ENCODE data around the gene TGFBI. TPM values are rescaled to one million over a fixed set of nuclear protein-coding genes. Genes with fewer than 3 reads are reported as not detected.

The TGFBI gene
- total RNA-seq, 1 donor from 2014 or later: not detected

DNA sequence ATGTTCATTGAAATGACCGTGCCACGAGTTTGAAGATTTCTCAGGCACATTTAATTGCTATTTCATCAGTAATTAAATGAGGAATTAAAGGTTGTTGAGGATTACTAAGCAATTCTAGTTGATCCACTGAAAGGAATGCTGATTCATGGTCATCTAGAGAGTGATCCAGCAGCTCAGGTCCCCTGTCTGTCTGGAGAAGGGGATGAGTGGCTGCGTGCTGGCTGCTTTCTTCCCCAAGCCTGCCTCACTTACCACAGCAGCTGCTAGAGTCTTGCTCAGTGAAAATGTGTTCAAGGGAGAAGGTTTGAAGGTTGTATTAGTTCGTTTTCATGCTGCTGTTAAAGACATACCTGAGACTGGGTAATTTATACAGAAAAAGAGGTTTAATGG is 7.8 kb upstream of the TGFBI start:
- H3K9me3 Mint-ChIP-seq: no peaks in the 10 kb centered on the region
- peaks cover 14% of the 10 kb centered on the region for H3K27me3 Mint-ChIP-seq (ENCODE audit: insufficient read depth)
- no peaks in the 10 kb centered on the region for H3K36me3 Mint-ChIP-seq (ENCODE audit: low read depth)
- no peaks in the 10 kb centered on the region for H3K4me1 Mint-ChIP-seq (ENCODE audit: low read depth)
- no peak overlapping the region for H3K4me3 Mint-ChIP-seq
- no peak overlapping the region for H3K27ac Mint-ChIP-seq
- intact Hi-C loops (cut with micrococcal nuclease): no loop called here
- DNase-seq (ENCODE audit: low spot score): no peak

DNA sequence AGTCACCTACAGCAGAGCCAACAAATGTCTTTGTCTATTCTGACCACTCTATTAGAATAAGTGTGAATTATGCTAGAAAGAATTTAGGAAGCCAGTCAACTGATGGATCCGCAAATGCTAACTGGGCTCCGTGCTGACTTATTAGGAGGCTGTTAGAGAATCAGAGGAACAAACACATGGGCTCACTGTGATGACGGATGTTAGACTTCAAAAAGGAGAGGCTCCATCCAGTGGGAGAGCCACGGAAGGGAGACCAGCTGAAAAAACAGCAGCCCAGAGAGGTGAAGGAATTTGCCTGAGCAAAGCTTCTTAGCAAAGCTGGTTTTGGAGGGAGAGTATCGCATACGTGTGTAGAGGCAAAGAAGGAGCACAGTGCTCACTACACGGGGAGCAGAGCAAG is 5.8 kb upstream of the TGFBI start:
- H3K27me3 Mint-ChIP-seq (ENCODE audit: insufficient read depth): peaks cover 22% of the 10 kb centered on the region
- H3K9me3 Mint-ChIP-seq: no peaks in the 10 kb centered on the region
- no peaks in the 10 kb centered on the region for H3K4me1 Mint-ChIP-seq (ENCODE audit: low read depth)

DNA sequence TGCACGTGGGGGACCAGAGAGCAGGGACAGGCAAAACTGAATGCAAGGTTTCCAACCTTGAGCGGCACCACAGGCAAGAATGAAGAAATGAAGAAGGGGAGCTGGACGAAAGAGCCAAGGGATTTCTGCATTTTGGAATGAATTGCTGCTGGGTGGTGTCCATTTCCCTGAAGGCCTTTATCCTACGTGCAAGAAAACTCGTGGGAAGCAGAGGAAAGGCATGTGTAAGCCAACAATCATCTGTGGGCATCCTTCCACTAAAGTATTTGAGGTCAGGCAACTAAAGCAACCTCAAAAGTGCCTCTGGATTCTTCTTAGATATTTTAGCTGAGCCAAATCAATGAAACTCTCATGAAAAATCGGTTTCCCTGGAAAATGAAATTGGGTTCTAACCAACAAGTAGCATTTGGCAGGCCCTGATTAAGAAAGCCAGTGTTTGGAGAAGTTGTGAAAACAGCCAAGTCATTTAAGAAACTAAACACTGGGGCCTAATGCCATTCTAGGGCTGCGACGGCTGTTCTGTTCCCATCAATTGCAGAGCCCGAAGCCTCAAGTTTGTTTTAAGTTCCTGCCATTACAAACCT is 4.7 kb upstream of the TGFBI start:
- Mint-ChIP-seq H3K4me3 (no peak overlapping the region), H3K27ac (no peak overlapping the region), H3K27me3 (ENCODE audit: insufficient read depth) (peaks cover 24% of the 10 kb centered on the region), H3K36me3 (ENCODE audit: low read depth) (no peaks in the 10 kb centered on the region), H3K9me3 (no peaks in the 10 kb centered on the region), H3K4me1 (ENCODE audit: low read depth) (no peaks in the 10 kb centered on the region)
- no peak for DNase-seq (ENCODE audit: low spot score)
- intact Hi-C loops (cut with micrococcal nuclease): no loop called here

More for the DNA sequence above, 5.8 kb upstream of the TGFBI start:
- H3K36me3 Mint-ChIP-seq (ENCODE audit: low read depth): no peaks in the 10 kb centered on the region
- H3K27ac Mint-ChIP-seq: no peak overlapping the region
- intact Hi-C loops (cut with micrococcal nuclease): no loop called here
- H3K4me3 Mint-ChIP-seq: no peak overlapping the region
- no peak for DNase-seq (ENCODE audit: low spot score)

DNA sequence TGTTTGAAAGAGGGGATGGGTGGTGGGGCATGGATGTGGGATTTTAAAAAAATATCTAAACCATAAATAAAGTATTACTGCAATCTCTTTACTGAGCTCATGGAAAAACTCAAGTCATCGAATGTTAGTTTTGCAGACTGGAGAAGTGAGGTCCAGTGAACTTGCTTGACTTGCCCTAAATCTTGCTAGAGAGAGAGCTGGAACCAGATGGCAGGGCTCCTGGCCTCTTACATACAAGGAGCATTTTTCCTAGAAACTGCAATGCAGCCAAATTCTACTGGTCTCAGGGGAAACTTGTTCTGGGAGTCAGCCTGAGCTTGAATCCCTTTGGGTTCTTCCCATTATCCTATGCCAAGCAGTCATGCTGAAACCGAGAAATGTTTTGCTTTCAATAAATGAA is 2.9 kb upstream of the TGFBI start:
- Mint-ChIP-seq H3K4me1 (ENCODE audit: low read depth) (no peaks in the 10 kb centered on the region), H3K4me3 (no peak overlapping the region), H3K9me3 (no peaks in the 10 kb centered on the region), H3K27me3 (ENCODE audit: insufficient read depth) (peaks cover 28% of the 10 kb centered on the region), H3K36me3 (ENCODE audit: low read depth) (no peaks in the 10 kb centered on the region), H3K27ac (no peak overlapping the region)
- intact Hi-C loops (cut with micrococcal nuclease): no loop called here
- no peak for DNase-seq (ENCODE audit: low spot score)

DNA sequence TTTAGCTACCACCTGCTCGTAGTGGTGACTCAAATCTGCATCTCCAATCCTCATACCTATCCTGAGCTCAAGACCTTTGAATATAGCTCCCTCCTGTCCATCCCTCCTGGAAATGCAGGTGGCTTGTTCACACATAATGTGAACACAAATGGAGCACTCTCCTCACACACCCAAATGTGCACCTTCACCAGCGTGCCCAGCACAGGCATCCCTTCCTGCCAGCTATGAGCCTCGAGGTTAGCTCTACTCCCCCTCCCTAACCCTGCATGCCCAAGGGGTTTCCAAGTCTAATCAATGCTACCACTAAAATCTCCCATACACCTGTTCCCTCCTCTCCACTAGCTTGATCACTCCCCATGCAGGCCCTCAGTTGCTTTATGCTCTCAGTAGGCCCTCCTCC is 2.2 kb upstream of the TGFBI start:
- intact Hi-C loops (cut with micrococcal nuclease): no loop called here
- no peak for DNase-seq (ENCODE audit: low spot score)
- Mint-ChIP-seq H3K4me3 (no peak overlapping the region), H3K27me3 (ENCODE audit: insufficient read depth) (peaks cover 28% of the 10 kb centered on the region), H3K4me1 (ENCODE audit: low read depth) (no peaks in the 10 kb centered on the region), H3K36me3 (ENCODE audit: low read depth) (no peaks in the 10 kb centered on the region), H3K27ac (no peak overlapping the region), H3K9me3 (no peaks in the 10 kb centered on the region)

DNA sequence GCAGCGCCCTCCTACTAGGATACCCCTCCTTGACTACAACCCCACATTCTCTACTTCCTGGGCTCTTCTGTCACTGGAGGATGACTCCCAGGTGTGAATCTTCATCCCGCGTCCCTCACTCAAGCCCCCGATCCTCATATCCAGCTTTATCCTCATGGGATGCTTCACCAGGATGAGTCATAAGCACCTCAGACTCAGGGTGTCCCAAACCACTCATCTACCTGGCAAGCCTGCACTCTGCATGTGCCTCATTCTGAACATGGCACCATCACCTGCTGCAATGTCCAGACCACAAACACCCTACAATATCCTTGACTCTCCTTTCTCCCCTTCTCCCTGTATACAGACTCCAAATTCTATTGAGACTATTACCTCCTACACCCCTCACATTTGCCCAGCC is 1.5 kb upstream of the TGFBI start:
- intact Hi-C loops (cut with micrococcal nuclease): no loop called here
- Mint-ChIP-seq H3K4me3 (no peak overlapping the region), H3K27ac (no peak overlapping the region), H3K27me3 (ENCODE audit: insufficient read depth) (peaks cover 28% of the 10 kb centered on the region), H3K9me3 (no peaks in the 10 kb centered on the region), H3K36me3 (ENCODE audit: low read depth) (no peaks in the 10 kb centered on the region), H3K4me1 (ENCODE audit: low read depth) (no peaks in the 10 kb centered on the region)
- DNase-seq (ENCODE audit: low spot score): no peak

DNA sequence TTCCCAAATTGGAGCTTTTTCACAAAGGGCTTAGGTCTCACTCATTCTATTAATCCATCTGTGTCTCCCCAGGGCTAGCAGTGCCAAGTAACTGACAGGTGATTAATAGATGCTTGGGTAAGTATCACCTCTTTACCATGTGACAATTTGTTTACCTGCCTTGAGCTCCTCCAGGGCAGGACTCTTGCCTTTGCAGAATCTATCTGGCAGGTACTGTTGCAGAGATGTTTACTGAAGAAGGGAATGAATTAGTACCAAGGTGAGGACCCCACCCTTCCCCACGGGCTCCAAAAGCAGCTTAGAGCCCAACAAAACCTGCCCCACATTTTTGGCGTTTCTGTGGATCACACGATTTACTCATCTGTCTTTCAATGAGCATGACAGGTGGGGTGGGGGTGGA is 698 bp upstream of the TGFBI start:
- intact Hi-C loops (cut with micrococcal nuclease): no loop called here
- H3K4me3 Mint-ChIP-seq: no peak overlapping the region
- DNase-seq (ENCODE audit: low spot score): no peak
- H3K27me3 Mint-ChIP-seq (ENCODE audit: insufficient read depth): peaks cover 26% of the 10 kb centered on the region
- H3K27ac Mint-ChIP-seq: no peak overlapping the region
- no peaks in the 10 kb centered on the region for H3K4me1 Mint-ChIP-seq (ENCODE audit: low read depth)
- no peaks in the 10 kb centered on the region for H3K36me3 Mint-ChIP-seq (ENCODE audit: low read depth)
- H3K9me3 Mint-ChIP-seq: no peaks in the 10 kb centered on the region

DNA sequence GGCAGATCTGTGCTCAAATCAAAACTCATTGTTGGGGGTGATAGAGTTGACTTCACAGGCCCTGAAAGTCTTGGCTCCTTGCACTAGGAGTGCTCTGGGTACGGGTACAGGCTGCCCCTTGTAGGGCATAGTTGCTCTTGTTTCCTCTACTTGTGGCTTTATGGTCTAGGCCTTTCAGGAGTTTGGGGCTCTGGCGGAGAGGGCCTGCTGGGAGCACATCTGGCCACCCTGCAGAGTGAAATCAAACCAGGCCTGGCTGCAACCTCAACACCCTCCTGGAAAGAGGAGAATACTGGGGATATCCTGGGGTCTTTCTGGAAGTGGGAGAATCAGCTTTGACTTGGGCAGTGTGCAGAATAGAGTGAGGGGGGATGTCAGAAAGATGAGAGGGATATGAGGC is 1.5 kb downstream of the TGFBI start:
- Mint-ChIP-seq H3K27me3 (ENCODE audit: insufficient read depth) (peaks cover 18% of the 10 kb centered on the region), H3K4me1 (ENCODE audit: low read depth) (no peaks in the 10 kb centered on the region), H3K9me3 (no peaks in the 10 kb centered on the region), H3K36me3 (ENCODE audit: low read depth) (no peaks in the 10 kb centered on the region), H3K4me3 (no peak overlapping the region), H3K27ac (no peak overlapping the region)
- no peak for DNase-seq (ENCODE audit: low spot score)
- intact Hi-C loops (cut with micrococcal nuclease): no loop called here

DNA sequence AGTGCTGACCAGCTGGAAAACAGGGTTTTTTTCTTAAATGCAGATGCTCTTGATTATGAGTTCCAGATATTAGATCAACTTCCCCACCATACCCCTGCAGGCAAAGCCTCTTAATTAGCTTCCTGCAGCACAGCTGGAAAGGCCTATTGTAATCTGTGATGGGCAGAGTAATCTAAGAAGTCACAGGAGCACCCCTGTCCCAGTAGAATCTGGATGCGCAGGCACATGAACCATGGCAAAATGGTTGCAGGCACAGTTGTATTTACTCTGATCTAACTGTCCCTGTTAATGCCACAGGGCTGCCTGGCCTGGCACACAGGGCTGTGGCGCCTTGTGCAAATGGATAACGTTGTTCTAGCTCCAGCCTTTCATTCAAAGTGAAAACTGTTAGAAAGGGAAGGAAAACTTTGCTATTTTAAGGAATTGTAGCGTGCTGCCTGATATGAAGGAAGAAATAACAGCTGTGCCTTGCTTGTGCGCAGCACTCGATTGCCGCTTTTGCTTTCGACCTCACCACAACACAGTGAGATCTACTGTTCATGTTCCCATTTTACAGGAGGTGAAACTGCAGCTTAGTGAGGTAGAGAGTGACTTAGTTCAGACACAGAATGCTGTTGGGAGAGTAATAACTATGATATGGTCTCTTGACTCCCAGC is 2.3 kb downstream of the TGFBI start:
- H3K9me3 Mint-ChIP-seq: no peaks in the 10 kb centered on the region
- intact Hi-C loops (cut with micrococcal nuclease): no loop called here
- H3K4me1 Mint-ChIP-seq (ENCODE audit: low read depth): no peaks in the 10 kb centered on the region
- H3K27me3 Mint-ChIP-seq (ENCODE audit: insufficient read depth): peaks cover 15% of the 10 kb centered on the region
- H3K27ac Mint-ChIP-seq: no peak overlapping the region
- H3K36me3 Mint-ChIP-seq (ENCODE audit: low read depth): no peaks in the 10 kb centered on the region
- DNase-seq (ENCODE audit: low spot score): no peak
- H3K4me3 Mint-ChIP-seq: no peak overlapping the region

DNA sequence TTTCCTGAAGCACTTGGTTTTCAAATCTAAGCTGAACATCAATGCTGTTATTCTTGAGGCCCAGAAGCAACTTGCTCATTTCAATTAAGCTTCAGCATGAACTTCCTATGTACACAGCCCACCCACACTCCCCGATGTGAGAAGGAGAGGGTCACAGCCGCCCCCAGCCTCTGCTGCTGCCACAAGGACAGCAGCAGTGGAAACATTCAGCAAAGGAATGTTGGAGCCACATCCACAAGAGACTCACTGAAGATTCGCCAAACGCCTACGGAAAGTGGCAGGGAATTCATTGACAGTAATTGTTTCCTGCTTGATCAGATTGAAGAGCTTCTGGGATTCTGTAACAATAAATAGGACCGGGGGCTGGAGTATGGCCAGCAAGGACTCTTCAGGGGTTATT is 2.9 kb downstream of the TGFBI start:
- Mint-ChIP-seq H3K4me3 (no peak overlapping the region), H3K4me1 (ENCODE audit: low read depth) (peaks cover 5% of the 10 kb centered on the region), H3K36me3 (ENCODE audit: low read depth) (no peaks in the 10 kb centered on the region), H3K27ac (no peak overlapping the region), H3K27me3 (ENCODE audit: insufficient read depth) (peaks cover 15% of the 10 kb centered on the region), H3K9me3 (no peaks in the 10 kb centered on the region)
- intact Hi-C loops (cut with micrococcal nuclease): no loop called here
- no peak for DNase-seq (ENCODE audit: low spot score)

DNA sequence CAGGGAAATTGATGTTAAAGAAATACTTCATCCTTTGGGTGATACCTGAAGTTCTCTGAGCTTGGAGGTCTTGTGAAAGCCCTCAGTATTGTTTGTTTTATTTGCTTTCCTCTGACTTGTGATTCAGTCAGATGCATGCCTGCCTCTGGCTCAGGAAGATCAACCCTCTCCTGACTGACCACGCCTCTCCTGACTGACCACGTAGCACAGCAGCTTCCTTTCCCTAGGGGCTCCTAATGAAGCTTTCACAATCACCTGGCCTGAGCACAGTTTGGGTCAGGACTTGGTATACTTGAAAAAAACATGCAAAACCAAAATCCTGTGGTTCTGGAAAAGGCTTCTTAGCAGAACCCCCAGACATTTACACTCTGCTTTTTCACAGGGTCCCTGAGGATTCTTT is 3.8 kb downstream of the TGFBI start:
- H3K27me3 Mint-ChIP-seq (ENCODE audit: insufficient read depth): peaks cover 11% of the 10 kb centered on the region
- H3K9me3 Mint-ChIP-seq: no peaks in the 10 kb centered on the region
- no peak for DNase-seq (ENCODE audit: low spot score)
- peaks cover 14% of the 10 kb centered on the region for H3K4me1 Mint-ChIP-seq (ENCODE audit: low read depth)
- intact Hi-C loops (cut with micrococcal nuclease): no loop called here
- peaks cover under 1% of the 10 kb centered on the region for H3K36me3 Mint-ChIP-seq (ENCODE audit: low read depth)
- no peak overlapping the region for H3K4me3 Mint-ChIP-seq
- H3K27ac Mint-ChIP-seq: no peak overlapping the region

DNA sequence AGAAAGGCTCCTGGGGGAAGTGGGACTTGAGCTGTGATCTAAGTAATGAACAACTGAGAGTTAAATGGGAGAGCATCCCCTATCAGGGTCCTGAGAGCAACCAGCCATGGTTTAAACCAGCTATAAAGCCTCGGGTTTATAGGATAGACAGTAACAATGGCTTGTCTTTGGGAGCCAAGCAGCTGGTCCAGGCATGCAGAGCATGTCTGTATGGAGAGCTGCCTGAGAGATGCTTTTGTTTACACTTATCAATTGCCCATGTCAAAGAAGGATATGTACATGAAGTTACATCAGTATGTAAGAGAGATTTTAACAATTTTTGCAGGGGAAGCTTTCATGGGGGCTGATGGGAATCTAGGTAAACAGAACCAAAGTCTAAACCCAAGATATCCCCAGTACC is 4.4 kb downstream of the TGFBI start:
- Mint-ChIP-seq H3K27me3 (ENCODE audit: insufficient read depth) (peaks cover 4% of the 10 kb centered on the region), H3K4me3 (no peak overlapping the region), H3K9me3 (no peaks in the 10 kb centered on the region), H3K36me3 (ENCODE audit: low read depth) (peaks cover 2% of the 10 kb centered on the region), H3K27ac (no peak overlapping the region), H3K4me1 (ENCODE audit: low read depth) (peaks cover 17% of the 10 kb centered on the region)
- DNase-seq (ENCODE audit: low spot score): no peak
- intact Hi-C loops (cut with micrococcal nuclease): no loop called here

DNA sequence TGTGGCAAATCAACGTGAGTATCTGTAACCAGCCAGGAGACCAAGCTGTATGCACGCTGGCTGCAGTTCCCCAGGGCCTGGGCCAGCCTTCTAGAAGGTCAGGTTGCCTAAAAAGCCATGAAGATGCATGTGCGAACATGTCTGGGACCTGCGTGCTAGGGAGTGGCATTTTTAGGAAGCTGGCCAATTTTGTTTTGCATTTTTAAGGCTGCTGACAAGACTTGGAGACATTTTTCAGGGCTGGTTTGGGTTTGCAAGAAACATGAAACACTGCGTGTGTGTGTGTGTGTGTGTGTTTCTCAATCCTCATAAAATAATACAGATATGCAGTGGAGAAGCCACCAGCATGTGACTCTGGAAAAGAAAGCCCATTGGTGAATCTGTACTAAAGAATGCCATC is 5.1 kb downstream of the TGFBI start:
- no peaks in the 10 kb centered on the region for H3K9me3 Mint-ChIP-seq
- peaks cover 4% of the 10 kb centered on the region for H3K27me3 Mint-ChIP-seq (ENCODE audit: insufficient read depth)
- H3K4me3 Mint-ChIP-seq: no peak overlapping the region
- no peak for DNase-seq (ENCODE audit: low spot score)
- peaks cover 2% of the 10 kb centered on the region for H3K36me3 Mint-ChIP-seq (ENCODE audit: low read depth)
- intact Hi-C loops (cut with micrococcal nuclease): no loop called here
- H3K4me1 Mint-ChIP-seq (ENCODE audit: low read depth): peaks cover 17% of the 10 kb centered on the region
- no peak overlapping the region for H3K27ac Mint-ChIP-seq

DNA sequence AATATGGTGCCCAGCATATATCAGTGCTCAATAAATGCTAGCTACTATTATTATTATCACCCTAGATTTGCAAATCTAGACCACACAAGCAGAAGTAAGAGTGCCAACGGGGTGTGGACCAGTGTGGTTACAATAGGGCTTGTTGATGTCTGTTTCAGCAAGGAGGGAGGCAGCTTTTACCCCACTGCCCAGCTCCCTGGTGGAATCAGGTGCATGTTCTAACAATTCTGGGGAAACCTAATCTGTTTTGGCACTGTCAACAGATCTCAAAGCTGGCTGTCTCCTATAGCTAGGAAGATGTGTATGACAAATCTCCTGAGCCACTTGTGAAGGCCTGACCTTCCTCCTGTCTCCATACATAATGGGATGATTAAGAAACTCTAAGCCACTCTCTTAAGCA is 5.7 kb downstream of the TGFBI start:
- Mint-ChIP-seq H3K4me1 (ENCODE audit: low read depth) (peaks cover 17% of the 10 kb centered on the region), H3K9me3 (no peaks in the 10 kb centered on the region), H3K27me3 (ENCODE audit: insufficient read depth) (peaks cover 4% of the 10 kb centered on the region), H3K4me3 (no peak overlapping the region), H3K27ac (no peak overlapping the region), H3K36me3 (ENCODE audit: low read depth) (peaks cover 2% of the 10 kb centered on the region)
- no peak for DNase-seq (ENCODE audit: low spot score)
- intact Hi-C loops (cut with micrococcal nuclease): no loop called here

Data from activated T-helper 1 cell treated with anti-CD3 and anti-CD28 coated beads, Interleukin-12 subunit alpha, Interleukin-12 subunit beta, Interleukin-2, Interleukin-4 antibody, amounts not matched to agents 30 ng/mL and 10 ng/mL and 1 ng/mL, durations not matched to agents 14 hours and 24 hours and 36 hours (primary cell).